Vagina (tissue), 2 donors: Measurements from ENCODE around the gene CPN2.

ENCODE experiments used
- POLR2A ChIP-seq, 2 donors: fragments of 450-650 bp; IDR thresholded peaks; one replicate each; pipeline ENCODE4 v1.6.1; 2017; ENCODE audit warnings: antibody characterized with exemption in 2 of 2, mild to moderate bottlenecking in 2 of 2, moderate library complexity in 2 of 2
- POLR2AphosphoS5 ChIP-seq, 2 donors: sonication (generic); formaldehyde crosslinking; IDR thresholded peaks; one replicate each; pipeline ENCODE4 v1.9.0; 2017; ENCODE audit warnings: antibody characterized with exemption in 2 of 2, mild to moderate bottlenecking in 2 of 2, low read depth in 1 of 2; ENCODE audit not compliant: insufficient read depth in 1 of 2
- TF ChIP-seq, protein P1 (sequence below), 3 experiments: fragments of 450-650 bp in 2 of 3; fragments of 200-600 bp in 1 of 3; sonication (generic) in 1 of 3; IDR thresholded peaks; one replicate each; pipeline ENCODE4 v1.5.1; 2017 to 2019; ENCODE audit warnings: antibody characterized with exemption in 3 of 3, mild to moderate bottlenecking in 2 of 3, moderate library complexity in 2 of 3

GRCh38 chr3:194327218-194328052 lies 23.7 kb downstream of the CPN2 start:
- TF ChIP-seq, protein P1, sequence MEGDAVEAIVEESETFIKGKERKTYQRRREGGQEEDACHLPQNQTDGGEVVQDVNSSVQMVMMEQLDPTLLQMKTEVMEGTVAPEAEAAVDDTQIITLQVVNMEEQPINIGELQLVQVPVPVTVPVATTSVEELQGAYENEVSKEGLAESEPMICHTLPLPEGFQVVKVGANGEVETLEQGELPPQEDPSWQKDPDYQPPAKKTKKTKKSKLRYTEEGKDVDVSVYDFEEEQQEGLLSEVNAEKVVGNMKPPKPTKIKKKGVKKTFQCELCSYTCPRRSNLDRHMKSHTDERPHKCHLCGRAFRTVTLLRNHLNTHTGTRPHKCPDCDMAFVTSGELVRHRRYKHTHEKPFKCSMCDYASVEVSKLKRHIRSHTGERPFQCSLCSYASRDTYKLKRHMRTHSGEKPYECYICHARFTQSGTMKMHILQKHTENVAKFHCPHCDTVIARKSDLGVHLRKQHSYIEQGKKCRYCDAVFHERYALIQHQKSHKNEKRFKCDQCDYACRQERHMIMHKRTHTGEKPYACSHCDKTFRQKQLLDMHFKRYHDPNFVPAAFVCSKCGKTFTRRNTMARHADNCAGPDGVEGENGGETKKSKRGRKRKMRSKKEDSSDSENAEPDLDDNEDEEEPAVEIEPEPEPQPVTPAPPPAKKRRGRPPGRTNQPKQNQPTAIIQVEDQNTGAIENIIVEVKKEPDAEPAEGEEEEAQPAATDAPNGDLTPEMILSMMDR (IDR thresholded peaks at IDR 0.05), result no peak
- TF ChIP-seq POLR2AphosphoS5 (IDR thresholded peaks at IDR 0.05; ENCODE audit: insufficient read depth in 1 of 2, low read depth in 1 of 2) (no peak), POLR2A (IDR thresholded peaks at IDR 0.05) (no peak)
